ENCODE data around the gene ARL4D.
"Not testable (repeated sequence)": the region's sequence is repeated elsewhere in the genome, so short reads cannot be mapped to it uniquely, and the experiment has no call there.

Gene ARL4D, protein sequence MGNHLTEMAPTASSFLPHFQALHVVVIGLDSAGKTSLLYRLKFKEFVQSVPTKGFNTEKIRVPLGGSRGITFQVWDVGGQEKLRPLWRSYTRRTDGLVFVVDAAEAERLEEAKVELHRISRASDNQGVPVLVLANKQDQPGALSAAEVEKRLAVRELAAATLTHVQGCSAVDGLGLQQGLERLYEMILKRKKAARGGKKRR

DNA sequence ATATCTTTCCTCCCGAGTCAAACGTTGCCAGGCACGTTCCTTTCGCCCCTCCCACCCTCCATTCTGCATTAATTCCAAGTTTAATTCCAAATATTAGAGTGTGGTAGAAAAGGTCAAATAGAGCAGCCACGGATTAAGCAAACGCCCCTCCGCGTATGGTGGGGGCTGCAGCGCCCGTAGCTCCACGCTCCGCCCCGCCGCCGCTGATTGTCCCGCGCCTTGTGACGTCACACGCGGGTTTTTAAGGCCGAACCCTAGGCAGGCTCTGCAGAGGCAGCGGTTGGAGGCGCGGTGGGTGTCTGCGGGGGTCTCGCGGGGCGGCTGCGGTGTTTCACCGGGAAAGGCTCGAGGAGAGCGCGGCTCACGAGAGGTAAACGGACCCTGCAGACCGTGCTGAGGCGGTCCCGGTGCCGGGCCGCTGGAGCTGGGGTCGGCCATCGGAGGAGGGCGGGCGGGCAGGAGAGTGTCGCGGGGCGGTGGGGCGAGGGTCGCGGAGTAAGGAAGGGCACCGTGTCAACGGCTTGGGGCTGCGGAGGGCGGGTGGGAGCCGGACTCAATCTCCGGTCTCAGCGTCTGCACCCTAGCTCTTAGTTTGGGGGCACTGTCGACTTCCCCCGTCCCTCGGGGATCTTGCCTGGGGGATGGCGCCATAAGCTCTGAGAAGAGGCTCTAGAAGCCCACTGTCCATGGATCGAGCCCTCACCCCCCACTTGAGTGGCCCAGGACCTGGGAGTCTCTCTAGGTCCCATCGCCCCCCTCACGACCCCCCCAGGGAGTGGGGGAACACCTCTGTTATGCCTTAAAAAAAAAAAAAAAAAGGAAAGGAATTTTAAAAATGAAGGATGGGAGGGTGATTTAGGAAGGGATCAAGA is at the start of gene ARL4D:
TSS of gene ARL4D (plus strand) at position 270 of the 872 bp plus-strand sequence. CDS start 740 bp downstream, outside the sequence.
- DNase-seq: peak; percentile 84 to 89

DNA sequence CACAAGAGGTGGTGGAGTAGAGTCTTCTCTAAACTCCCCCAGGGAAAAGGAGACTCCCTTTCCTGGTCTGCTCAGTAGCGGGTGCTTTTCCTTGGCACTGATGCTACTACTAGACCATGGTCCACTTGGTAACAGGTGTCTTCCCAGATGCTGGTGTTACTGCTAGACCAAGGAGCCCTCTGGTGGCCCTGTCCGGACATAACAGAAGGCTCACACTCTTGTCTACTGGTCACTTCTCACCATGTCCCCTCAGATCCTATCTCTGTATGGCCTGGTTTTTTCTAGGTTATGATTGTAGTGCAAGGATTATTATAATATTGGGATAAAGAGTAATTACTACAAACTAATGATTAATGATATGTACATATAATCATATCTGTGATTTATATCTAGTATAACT is 49.7 kb upstream of the ARL4D start:
- DNase-seq: no peak

DNA sequence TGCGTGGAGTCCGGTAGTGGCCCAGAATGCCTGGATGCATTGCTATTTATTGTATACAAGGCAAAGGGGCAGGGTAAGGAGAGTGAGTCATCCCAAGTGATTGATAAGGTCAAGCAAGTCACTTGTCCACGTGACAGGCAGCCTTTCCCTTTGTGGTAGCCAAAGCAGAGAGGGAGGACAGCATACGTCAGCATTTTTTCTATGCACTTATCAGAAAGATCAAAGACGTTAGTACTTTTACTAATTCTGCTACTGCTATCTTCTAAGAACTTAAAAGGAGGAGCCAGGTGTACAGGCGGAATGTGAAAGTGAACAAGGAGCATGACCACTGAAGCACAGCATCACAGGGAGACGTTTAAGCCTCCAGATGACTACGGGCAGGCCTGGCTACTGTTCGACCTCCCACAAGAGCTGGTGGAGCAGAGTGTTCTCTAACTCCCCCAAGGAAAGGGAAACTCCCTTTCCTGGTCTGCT is 47.9 kb upstream of the ARL4D start:
- DNase-seq: no peak

DNA sequence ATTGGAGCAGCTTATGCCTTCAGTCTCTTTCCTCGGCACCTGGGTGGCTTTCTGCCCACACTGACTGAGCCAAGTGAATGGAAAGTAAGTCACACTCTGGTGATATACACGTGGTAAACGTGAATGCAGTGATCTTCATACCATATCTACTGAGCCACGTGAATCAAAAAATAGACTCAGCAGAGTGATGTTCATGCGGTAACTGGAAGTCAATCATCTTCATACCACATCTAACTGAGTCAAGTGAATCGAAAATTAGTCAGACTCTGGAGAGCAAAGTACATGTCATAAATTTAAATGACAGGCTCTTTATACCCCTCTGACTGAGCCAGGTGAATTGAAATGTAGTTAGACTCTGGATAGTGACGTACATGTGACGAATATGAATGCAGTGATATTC is 47.1 kb upstream of the ARL4D start:
- no peak for DNase-seq

DNA sequence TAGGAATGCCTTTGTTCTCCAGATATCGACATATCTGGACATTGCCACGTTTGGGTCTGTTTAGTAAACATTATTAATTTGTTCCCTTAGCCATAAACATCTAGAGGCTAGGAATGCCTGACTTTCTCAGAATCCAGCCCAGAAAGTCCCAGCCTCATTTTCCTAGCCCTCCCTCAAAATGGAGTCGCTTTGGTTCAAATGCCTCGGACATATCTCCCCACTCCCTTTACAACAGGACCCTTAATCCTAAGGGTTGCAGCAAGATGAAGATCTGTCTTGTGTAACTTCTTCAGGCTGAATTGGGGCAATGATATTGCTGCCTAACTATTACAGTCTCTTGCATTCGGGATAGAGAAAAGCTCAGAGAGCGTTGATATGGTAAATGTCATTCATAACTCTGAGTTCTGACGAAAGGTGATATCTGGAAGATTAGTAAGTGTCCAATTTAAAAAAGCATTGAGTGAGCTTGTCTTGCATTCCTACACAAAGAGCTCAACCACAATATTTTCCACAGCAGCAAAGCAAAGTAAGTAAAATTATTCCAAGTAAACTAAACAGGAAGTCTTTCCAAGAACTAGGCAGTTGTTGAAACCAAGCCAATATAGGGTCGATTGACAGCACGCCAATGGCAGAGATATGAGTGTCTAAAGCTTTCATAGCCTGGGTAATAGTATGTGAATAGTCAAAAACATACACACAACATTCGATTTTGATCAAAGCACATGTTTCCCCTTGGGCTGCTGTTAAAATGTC is 46.0 kb upstream of the ARL4D start:
- DNase-seq: no peak

DNA sequence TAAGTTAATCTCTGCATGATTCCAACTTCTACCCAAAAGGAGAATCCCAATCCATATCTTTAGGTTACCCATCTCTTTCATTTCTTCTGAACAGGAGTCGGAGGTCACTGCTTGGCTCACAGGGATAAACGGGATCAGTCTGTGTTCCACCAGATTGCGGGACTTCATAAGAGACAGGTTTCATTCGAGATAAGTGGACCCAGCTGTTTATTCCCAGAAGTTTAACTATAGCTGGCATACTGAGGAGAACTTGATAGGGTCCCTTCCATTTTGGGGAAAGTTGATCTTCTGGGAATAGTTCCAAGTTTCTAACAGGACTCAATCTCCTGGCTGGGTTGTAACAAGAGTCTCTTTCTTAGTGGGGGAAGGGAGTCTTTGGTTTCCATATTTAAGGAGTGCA is 45.4 kb upstream of the ARL4D start:
- no peak for DNase-seq

DNA sequence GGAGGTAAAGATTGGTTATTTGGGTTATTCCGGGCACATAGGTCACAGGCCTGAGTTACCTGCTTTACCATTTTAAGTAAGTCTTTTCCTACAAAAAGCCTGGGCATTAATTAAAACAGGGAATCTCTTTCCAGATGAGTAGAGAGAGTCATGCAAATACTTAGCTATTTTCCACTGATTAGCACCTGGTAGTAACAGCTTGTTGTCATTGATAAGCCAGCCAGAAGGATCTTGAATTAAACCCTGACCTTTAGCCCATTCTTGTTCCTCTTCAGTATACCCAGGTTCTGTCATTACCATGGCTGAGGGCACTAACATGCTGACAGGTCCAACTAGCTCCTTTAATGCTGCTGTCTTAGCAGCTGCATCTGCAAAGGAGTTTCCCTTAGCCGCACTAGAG is 44.4 kb upstream of the ARL4D start:
- no peak for DNase-seq

DNA sequence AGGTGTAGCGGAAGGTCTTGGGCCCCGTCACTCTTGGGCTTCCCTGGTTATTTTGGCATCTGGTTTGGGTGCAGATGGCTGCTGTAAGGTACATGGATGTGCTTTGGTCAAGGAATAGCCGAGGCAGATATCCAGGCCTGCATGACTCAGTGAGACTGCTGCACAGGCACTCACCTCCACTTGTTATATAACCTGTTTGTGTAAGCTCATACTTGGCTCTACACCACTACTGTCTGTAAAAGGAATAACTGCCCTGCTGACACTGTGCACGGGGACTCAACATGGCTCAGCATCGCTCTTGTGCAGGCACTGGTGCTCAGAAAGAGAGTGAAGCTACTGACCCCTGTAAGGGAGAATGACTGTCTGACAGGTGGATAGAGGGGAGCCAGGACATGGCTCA is 42.3 kb upstream of the ARL4D start:
- DNase-seq: no peak

DNA sequence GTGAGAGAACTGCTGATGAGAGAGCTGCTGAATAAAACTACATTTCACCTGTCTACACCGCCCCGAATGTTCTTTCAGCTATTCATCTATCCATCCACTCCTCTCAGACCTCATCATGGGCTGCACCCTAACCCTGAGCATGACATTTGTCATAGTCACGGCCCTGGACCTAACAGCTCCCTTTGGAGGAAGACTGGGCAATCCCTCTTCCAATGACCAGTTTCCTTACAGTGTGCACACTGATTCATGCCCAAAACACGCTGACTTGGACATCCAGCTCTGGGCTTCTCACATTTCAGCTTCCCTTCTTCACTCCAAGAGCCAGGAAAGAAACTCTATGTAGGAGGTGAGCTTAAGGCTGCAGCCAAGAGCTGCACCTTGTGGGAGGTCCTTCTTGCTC is 41.8 kb upstream of the ARL4D start:
- DNase-seq: no peak

DNA sequence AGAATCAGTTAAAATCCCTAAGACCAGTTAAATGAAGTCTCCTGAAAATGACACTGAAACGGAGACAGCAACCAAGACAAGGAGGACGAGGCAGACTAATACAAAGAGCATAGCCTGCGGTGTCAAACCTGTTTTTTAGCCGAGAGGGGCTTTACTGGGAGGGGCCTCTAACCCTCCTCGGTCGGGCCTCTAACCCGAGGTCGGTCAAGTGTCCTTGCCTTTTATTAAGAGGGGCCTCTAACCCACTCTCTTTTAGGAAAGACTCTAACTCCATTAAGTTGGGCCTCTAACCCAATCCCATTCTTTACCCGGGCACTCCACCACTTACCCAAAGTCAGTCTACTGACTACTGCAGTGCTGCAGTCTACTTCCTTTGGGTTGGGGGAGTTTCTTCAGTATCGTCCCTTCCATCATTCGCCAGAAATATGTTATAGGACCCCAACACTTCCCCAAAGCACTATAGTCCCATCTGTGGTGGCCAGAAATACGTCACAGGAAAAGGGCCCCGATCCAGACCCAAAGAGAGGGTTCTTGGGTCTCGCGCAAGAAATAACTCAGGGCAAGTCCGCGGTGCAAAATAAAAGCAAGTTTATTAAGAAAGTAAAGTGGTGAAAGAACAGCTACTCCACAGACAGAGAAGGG is 39.2 kb upstream of the ARL4D start:
- no peak for DNase-seq

DNA sequence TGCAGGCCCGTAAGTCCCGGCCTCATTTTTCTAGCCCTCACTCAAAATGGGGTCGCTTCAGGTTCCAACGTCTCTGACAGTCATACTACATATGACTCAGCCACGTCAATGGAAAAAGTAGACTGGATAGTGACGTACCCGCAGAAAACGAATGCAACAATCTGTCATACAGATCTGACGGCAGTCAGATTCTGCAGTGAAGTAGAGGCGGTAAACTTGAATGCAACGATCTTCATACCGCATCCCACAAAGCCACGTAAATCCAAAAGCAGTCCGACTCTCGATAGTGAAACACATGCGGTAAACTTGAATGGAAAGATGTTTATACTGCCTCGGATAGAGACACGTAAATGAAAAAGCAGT is 38.4 kb upstream of the ARL4D start:
- peak; percentile 62 to 69 for DNase-seq

DNA sequence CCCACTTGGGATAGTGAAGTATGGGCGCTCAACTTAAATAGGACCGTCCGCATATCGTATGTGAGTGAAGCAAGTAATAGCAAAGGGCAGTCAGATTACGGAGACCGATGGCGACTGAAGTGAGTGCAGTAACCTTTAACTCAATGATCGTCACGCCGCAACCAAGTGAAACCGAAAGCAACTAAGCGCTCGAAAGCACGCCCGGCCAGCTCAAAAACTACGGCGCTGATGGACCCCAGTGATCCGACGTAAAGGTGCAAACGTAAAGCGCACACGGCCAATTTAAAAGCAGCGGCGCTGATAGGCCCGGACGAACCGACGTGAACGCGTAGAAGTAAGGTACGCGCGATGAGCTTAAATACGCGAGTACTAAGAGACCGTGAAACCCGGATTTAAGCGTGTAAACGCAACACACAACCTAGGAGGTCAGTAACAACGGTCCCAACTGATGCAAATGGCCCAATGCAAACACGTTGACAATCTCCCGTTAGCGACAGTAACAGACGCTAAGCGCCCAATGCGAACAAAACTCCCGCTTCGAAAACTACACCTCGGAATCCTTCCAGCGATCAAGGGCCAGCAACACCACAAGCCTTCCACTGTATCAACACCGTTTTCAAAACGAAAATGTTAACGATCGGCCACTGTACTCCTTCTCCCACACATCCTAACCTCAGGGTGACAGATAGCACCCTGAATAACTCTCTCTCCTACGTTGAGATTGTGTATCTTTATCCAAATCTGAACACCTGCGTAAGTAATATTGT is 37.9 kb upstream of the ARL4D start:
- DNase-seq: peak; percentile 86 to 91

DNA sequence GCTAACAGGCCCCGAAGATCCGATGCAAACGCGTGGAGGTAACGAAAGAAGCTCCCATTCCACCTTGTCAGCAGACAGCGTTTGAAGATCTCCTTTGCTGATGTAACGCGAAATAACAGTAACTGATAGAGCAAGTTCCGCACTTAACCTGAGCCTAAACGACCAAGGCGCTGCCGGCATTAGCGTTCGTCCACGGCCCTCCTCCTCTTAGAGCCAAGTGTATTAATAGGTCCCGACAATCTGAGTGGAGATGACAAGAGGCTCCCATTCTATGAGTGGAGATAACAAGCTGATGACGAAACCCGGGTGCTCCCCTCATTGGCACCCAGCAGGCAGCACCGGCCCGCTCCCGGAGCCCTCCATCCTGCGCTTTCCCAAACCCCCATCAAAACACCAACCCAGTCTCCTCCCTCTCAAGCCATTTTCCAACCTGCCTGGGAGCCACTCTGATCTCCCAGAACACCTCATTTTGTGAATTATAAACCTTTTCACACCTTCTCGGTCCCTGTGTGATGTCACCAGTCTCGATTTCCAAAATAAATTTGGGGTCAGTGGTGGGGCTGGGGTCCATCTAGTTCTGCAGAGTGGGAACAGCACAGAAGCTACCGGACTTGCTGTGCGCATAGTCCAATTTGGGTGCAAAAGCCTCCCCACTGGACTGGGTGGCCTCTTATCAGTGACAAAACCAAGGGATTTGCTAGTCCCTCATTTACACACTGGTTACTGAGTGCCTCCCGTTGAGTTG is 35.4 kb upstream of the ARL4D start:
- no peak for DNase-seq

DNA sequence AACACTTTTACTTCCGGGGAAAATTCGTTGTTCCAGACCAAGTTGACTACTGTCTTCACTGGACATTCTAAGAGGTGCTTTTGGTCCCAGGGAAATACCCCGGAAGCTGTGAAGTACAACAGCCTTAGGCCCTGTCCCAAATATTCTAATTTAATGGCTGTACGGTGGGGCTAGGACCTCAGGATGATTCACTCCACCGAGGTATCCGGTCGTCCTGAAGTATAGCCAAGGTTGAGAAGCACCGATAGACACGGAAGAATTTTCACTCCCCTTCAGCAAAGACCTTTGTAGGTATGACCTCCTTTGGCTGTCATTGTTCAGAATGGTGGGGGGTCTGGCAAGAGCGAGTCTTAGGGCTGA is 34.9 kb upstream of the ARL4D start:
- no peak for DNase-seq

DNA sequence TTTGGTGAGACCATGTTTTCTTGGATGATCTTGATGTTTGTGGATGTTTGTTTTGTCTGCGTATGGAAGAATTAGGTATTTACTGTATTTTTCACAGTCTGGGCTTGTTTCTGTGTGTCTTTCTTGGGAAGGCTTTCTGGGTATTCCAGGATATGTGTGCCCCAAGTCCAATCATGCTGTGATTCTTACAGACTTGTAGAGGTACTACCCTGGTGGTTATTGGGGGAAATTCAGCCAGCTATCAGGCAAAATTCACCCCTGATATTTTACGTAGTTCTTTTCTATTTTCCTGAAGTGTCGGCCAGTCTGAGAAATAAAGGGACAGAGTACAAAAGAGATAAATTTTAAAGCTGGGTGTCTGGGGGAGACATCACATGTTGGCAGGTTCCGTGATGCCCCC is 33.4 kb upstream of the ARL4D start:
- DNase-seq: no peak

DNA sequence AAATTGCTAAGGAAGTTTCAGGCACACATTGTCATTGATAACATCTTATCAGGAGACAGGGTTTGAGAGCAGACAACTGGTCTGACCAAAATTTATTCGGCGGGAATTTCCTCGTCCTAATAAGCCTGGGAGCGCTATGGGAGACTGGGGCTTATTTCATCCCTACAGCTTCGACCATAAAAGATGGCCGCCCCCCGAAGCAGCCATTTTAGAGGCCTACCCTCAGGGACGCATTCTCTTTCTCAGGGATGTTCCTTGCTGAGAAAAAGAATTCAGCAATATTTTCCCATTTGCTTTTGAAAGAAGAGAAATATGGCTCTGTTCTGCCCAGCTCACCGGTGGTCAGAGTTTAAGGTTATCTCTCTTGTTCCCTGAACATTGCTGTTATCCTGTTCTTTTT is 32.9 kb upstream of the ARL4D start:
- DNase-seq: not testable (repeated sequence)

DNA sequence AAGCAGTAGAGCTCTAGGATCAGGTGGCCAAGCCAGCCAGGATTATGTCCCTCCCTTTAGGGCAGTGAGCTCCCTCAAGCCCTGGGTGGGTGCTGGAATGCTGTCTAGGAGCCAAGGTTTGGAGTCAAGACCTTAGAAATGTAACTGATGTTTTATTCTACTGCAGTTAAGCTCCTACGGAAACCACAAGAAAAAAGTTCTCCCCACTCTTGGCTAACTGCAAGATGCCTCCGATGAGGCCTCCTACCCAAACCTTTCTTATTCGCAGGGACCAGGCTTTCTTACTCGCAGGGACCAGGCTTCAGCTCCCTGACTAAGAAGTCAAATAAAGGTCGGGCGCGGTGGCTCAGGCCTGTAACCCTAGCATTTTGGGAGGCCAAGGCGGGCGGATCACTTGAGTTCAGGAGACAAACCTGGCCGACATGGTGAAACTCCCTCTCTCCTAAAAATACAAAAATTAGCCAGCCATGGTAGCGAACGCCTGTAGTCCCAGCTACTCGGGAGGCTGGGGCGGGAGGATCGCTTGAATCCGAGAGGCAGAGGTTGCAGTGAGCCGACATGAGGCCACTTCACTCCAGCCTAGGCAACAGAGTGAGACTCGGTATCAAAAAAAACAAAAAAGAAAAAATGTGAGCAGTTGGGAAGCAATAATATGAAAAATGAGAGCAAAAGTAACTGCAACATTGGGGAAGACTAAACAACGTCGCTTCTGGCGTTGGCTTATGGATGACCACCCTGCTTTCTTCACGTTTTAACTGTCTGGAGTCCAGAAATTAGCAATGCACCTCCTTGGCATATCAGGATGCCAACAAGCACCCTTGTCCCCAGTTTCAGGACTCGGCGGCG is 31.7 kb upstream of the ARL4D start:
- DNase-seq: peak in 1 of 2 donors; percentile 17

DNA sequence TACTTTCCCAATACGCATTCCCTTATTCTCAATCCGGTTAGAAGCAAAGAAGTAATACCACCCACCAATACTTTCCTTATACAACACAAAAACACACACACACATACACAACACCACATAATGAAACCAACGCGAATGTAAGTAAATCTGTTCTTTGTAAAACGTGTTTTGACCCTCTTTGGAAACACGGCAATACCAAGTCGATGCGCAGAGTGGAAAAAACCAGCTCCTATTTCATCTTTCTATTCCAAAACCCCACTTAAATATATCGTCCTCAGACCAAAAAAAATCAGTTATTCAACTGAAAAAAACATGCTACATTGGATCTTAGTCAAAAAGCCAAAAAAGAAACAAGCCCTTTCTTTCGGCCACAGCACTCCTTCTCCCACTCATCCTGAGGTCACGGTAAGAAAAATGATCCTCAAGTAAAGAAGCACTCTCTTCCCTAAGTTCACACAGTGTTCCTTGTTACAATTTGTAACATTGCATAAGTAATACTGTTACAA is 31.0 kb upstream of the ARL4D start:
- peak; percentile 21 to 61 for DNase-seq

DNA sequence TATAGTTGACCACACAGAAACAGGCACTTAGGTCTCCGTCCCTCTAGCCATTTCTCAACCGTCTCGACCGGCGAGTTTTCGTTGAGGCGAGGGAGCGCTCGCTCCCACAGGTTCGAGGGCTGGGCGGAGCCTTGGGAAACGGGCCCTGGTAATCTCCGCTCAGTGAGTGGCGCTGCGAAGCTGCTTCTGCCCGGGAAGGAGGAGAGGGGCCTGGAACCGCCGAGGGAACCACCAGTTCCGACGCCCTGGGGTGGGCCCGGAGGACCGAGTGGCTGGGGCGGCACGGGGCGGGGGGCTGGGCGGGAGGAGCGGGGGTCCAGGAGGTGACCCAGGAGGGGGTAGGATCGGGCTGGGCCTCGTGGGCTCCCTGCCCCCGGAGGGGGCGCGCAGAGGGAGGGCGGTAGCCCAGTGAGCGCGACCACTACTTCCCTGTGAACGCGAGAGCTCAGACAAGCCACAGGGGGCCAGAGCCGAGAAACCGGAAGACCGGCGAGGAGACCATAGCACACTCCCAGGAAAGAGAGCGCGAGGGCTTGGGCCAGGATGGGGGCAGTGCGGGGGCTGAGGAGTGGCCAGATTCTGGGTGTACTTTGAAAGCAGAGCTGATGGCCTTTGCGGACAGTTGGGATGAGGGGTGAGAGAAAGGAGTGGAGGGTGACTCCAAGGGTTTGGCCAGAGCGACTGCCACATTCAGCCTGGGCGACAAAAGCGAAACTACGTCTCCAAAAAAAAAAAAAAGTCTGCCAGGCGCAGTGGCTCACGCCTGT is 29.9 kb upstream of the ARL4D start:
- DNase-seq: peak; percentile 69 to 75

DNA sequence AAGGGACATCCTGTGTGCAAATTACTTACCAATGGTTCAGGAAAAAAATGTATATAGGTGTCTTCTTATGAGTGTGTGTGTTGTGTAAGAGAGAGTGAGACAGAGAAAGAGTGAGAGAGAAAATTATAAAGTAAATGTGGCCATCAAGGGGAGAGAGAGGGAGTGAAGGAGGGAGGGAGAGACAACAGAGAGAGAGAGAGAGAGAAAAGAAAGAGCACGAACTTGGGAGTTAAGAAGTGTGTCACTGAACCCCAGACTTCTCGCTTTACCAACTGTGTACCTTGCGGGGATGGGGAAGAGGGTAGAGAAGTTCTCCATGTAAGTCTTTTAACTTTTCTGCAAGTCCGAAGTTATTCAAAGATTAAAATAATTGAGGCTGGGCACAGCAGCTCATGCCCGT is 28.8 kb upstream of the ARL4D start:
- no peak for DNase-seq

Data from stimulated activated CD4-positive, alpha-beta T cell treated with anti-CD3 and anti-CD28 coated beads, Interleukin-2, amount 100 ng/mL, for 24 hours (primary cell).